Liver (tissue), 3 donors: ENCODE results near the gene GPR107.

Experiments
- ATF3 ChIP-seq: IDR thresholded peaks from 2 replicates; pipeline ENCODE4 v1.6.1; 2016; ENCODE audit warnings: antibody characterized with exemption
- CTCF ChIP-seq: fragments of 150-350 bp; IDR thresholded peaks from 2 replicates; pipeline ENCODE4 v1.5.1; 2017; ENCODE audit warnings: improper control_type of control experiment, low read depth, low read length; ENCODE audit not compliant: missing input control
- EGR1 ChIP-seq, 2 donors: IDR thresholded peaks; 2 replicates each; pipeline ENCODE4 v1.6.1; 2016 to 2018; ENCODE audit warnings: antibody characterized with exemption in 2 of 2, low read depth in 2 of 2
- JUND ChIP-seq, 2 donors: IDR thresholded peaks; 2 replicates each; pipeline ENCODE4 v1.6.1; 2016; ENCODE audit warnings: antibody characterized with exemption in 2 of 2
- NR2F2 ChIP-seq: IDR thresholded peaks from 2 replicates; pipeline ENCODE4 v1.6.1; 2016; ENCODE audit warnings: antibody characterized with exemption
- RAD21 ChIP-seq, 2 donors: IDR thresholded peaks; 2 replicates each; pipeline ENCODE4 v1.6.1; 2016; ENCODE audit warnings: antibody characterized with exemption in 2 of 2, mild to moderate bottlenecking in 2 of 2
- REST ChIP-seq: IDR thresholded peaks from 2 replicates; pipeline ENCODE4 v1.6.1; 2016; ENCODE audit warnings: antibody characterized with exemption, mild to moderate bottlenecking
- SP1 ChIP-seq: IDR thresholded peaks from 2 replicates; pipeline ENCODE4 v1.6.1; 2018; ENCODE audit warnings: antibody characterized with exemption, mild to moderate bottlenecking
- TAF1 ChIP-seq: conservative IDR thresholded peaks from 2 replicates; pipeline ENCODE4 v1.6.1; 2016; ENCODE audit warnings: antibody characterized with exemption, mild to moderate bottlenecking
- YY1 ChIP-seq: IDR thresholded peaks from 2 replicates; pipeline ENCODE4 v1.6.1; 2016; ENCODE audit warnings: antibody characterized with exemption, mild to moderate bottlenecking
- ZBTB33 ChIP-seq: IDR thresholded peaks from 2 replicates; pipeline ENCODE4 v1.6.1; 2016; ENCODE audit warnings: antibody characterized with exemption
- donor health status: healthy.
- donor health status: healthy.

- TF ChIP-seq CTCF (no peak), ZBTB33 (no peak), YY1 (no peak), SP1 (no peak), RAD21 (IDR thresholded peaks at IDR 0.05) (no peak), ATF3 (no peak), JUND (IDR thresholded peaks at IDR 0.05) (no peak), TAF1 (no peak), EGR1 (IDR thresholded peaks at IDR 0.05; ENCODE audit: low read depth in 2 of 2) (no peak), REST (no peak), NR2F2 (no peak)
Measured at GRCh38 chr9:130029223-130029973, 24.3 kb upstream of the GPR107 start.
